GM04503 (cell line): ENCODE results near the gene CFP.

Experiments used
- DNase-seq: peaks from one replicate; pipeline ENCODE4 v3.0.0-alpha.2; 2012; ENCODE audit warnings: low read depth

The CFP gene

DNA sequence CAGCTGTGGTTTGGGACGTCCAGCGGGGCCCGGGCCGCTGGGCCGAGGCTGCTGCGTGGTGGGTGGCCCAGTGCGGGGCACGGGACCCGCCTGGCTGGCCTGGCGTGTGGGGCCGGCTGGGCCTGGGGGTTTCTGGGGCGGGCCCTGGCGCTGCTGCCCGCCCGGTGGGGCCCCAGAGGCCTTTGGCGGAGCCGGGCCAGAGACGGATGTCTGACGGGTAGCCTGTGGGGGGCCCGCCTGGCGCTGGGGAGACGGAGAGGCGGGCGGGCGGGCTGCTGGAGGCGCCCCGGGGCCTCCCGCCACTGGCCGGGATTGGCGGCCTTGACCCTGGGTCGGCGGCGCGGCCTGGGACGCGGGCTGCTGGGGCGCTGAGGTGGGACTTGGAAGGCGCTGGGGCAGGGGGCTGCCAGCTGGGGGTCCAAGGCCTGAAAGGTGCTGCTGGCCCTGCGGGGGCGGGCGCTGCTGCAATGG lies 55.6 kb downstream of the CFP start:
- no peak for DNase-seq

DNA sequence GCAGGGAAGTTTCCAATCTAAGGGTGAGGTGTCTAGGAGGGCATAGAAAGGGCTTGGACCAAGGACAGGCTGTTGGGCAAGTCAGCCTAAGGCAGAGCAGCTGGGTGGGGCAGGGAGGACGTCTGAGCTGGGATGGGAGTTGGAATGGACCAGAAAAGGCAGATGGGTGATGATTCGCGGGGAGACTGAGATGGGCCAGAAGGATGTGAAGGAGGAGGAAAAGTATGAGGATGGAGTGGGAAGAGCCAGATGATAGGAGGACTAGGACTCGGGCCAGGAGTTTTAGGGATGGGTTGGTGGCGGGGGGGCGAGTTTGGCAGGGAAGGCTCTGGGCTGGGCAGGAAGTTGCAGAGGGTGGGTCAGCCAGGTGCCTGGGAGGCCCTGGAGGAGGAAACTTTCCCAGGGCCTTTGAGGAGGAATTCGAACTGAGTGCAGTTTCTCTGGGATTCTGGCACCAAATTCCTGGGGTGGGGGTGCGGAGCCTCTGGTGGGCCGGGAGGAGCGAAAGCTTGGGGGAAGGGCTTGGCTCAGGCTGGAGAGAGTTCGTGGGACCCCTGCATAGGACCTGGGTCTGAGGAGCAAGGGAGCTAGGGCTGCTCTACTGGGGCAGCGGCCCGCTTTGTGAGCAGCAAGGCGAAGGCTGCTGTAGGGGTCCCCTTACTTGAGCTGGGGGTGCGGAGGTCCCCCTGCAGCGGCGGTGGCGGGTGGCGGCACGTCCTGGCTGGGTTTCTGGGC lies 56.2 kb downstream of the CFP start:
- DNase-seq: no peak
